Sigmoid colon (tissue), 7 donors: ENCODE results near the gene KIAA1549. TPM values are rescaled to one million over a fixed set of nuclear protein-coding genes. Genes with fewer than 3 reads are reported as not detected.

Experiments used
- DNase-seq: peaks from one replicate; pipeline ENCODE4 v3.0.0-alpha.2; 2019
- H3K27ac ChIP-seq, 4 donors: fragments of 200-600 bp; sonication (generic); one replicate each; pipeline ENCODE4 v1.5.1; 2016 to 2019; ENCODE audit warnings: mild to moderate bottlenecking in 1 of 4
- H3K27me3 ChIP-seq, 3 donors: fragments of 200-600 bp; sonication (generic); one replicate each; pipeline ENCODE4 v1.5.1; 2019; ENCODE audit warnings: mild to moderate bottlenecking in 1 of 3
- H3K36me3 ChIP-seq, 4 donors: fragments of 200-600 bp; sonication (generic); one replicate each; pipeline ENCODE4 v1.5.1; 2016 to 2019
- H3K4me1 ChIP-seq, 4 donors: fragments of 200-600 bp; sonication (generic); one replicate each; pipeline ENCODE4 v1.5.1; 2017 to 2019
- H3K4me3 ChIP-seq, 4 donors: fragments of 200-600 bp; sonication (generic); one replicate each; pipeline ENCODE4 v1.5.1; 2017 to 2019; ENCODE audit warnings: mild to moderate bottlenecking in 2 of 4, moderate library complexity in 1 of 4
- H3K9me3 ChIP-seq, 4 donors: fragments of 200-600 bp in 3 of 4; sonication (generic) in 3 of 4; one replicate each; pipeline versions ENCODE4 v1.5.1 to v1.6.1; 2013 to 2019
- EP300 ChIP-seq, 4 donors: sonication (generic); formaldehyde crosslinking; IDR thresholded peaks; one replicate each; pipeline ENCODE4 v1.6.1; 2017; ENCODE audit warnings: antibody characterized with exemption in 4 of 4
- POLR2A ChIP-seq, 2 donors: fragments of 450-650 bp; IDR thresholded peaks; one replicate each; pipeline ENCODE4 v1.6.1; 2016; ENCODE audit warnings: antibody characterized with exemption in 2 of 2, mild to moderate bottlenecking in 2 of 2, moderate library complexity in 2 of 2
- POLR2AphosphoS5 ChIP-seq, 4 donors: sonication (generic); formaldehyde crosslinking; IDR thresholded peaks; one replicate each; pipeline ENCODE4 v1.6.1; 2017; ENCODE audit warnings: antibody characterized with exemption in 4 of 4
- WGBS, 2 donors: extraction: QIAGEN DNeasy Blood & Tissue Kit; methylation state at CpG; one replicate each; pipeline ENCODE4 v1.1.7; 2013; 5-methylcytosine and 5-hydroxymethylcytosine counted together
- intact Hi-C: fragments of 100-400 bp; cut with DNase I; formaldehyde crosslinking; loops from one replicate; pipeline ENCODE4 v1.15.1; 2023
- polyA plus RNA-seq, 3 donors: library from polyadenylated mRNA; stranded (reverse); fragments of 200-250 nt; gene quantifications; one replicate each; pipeline ENCODE4 v1.2.3, GENCODE V29; 2013
- total RNA-seq, 4 donors: library from RNA; depleted of rRNA; stranded (reverse); fragments of >200 nt; gene quantifications; one replicate each; pipeline ENCODE4 v1.1.0, GENCODE V29; 2016
- TF ChIP-seq, protein P1 (sequence below), 4 experiments: fragments of 450-650 bp in 3 of 4; fragments of 200-600 bp in 1 of 4; IDR thresholded peaks; one replicate each; pipeline ENCODE4 v1.5.1; 2016 to 2019; ENCODE audit warnings: antibody characterized with exemption in 4 of 4, mild to moderate bottlenecking in 3 of 4, moderate library complexity in 2 of 4
- donor health status: healthy with polysubstance abuse.
- donor health status: Bipolar disorder and iron deficiency.
- donor health status: healthy.

The KIAA1549 gene
- total and polyA plus RNA-seq, 7 donors: under 0.01 to 3.0 (median 1.1) TPM

DNA sequence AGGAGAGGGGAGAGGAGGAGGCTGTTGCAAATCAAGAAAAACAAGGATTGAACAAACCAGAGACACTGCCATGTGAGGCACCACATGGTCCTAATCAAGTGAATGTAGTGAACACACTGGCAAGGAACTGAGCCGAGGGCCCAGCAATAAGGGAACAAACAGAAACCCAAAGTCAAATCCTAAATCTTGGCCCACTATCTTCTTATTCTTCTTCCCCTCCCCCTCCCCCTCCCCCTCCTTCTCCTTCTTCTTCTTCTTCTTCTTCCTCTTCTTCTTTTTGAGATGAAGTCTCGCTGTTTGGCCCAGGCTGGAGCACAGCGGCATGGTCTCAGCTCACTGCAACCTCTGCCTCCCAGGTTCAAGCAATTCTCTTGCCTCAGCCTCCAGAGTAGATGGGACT is 24.0 kb downstream of the KIAA1549 start:
- no peak for TF ChIP-seq EP300 (IDR thresholded peaks at IDR 0.05)
- no peak for TF ChIP-seq POLR2AphosphoS5 (IDR thresholded peaks at IDR 0.05)
- TF ChIP-seq, protein P1, sequence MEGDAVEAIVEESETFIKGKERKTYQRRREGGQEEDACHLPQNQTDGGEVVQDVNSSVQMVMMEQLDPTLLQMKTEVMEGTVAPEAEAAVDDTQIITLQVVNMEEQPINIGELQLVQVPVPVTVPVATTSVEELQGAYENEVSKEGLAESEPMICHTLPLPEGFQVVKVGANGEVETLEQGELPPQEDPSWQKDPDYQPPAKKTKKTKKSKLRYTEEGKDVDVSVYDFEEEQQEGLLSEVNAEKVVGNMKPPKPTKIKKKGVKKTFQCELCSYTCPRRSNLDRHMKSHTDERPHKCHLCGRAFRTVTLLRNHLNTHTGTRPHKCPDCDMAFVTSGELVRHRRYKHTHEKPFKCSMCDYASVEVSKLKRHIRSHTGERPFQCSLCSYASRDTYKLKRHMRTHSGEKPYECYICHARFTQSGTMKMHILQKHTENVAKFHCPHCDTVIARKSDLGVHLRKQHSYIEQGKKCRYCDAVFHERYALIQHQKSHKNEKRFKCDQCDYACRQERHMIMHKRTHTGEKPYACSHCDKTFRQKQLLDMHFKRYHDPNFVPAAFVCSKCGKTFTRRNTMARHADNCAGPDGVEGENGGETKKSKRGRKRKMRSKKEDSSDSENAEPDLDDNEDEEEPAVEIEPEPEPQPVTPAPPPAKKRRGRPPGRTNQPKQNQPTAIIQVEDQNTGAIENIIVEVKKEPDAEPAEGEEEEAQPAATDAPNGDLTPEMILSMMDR (IDR thresholded peaks at IDR 0.05): no peak
- no peak for TF ChIP-seq POLR2A (IDR thresholded peaks at IDR 0.05)
- Histone ChIP-seq H3K9me3 (no peaks in the 10 kb centered on the region), H3K4me3 (no peak overlapping the region), H3K4me1 (no peaks in the 10 kb centered on the region), H3K27me3 (no peaks in the 10 kb centered on the region), H3K36me3 (no peaks in the 10 kb centered on the region), H3K27ac (no peak overlapping the region)
- WGBS, 2 donors: 95% methylated on average over 3 of the region's 3 CpGs
- intact Hi-C loops: no loop called here
- DNase-seq: no peak

DNA sequence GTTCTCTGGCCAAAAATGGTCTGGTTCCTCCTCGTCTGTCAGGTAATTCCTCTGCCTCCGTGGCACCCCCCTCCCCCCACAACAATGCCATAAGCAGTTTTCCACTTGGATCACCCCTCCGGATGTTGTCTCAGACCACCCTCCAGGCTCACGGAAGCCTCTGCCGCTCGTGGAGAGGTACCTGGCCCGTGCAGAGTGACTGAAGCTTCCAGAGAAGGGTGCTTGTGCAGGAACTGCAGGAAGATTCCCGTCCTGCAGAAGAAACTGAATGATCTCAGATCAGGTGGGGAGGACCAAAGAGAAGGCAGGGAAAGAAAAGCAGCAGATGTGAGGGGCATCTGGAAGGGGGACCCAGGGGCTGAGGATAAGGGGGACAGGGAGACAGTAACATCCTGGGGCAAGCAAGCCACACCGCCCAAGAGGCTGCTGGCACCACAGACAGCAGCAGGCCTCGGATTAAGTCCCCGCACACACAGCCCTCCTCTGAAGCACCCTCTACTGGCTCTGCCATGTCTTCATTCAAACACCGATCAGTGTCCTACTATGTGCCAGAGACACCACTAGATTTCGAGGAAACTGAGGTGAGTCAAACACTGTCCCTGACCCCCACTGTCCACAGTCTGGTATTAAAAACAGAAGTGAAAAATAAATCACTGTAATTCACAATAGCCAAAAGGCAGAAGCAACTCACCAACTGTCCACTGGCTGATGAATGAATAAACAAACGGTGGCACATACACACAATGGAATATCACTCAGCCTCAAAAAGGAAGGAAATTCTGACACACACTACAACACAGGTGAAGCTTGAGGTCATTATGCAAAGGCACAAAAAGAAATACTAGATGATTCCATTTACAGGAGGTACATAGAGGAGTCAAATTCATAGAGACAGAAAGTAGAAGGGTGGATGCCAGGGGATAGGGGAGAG is 26.4 kb downstream of the KIAA1549 start:
- Histone ChIP-seq H3K4me3 (no peak overlapping the region), H3K9me3 (no peaks in the 10 kb centered on the region), H3K27me3 (no peaks in the 10 kb centered on the region), H3K27ac (no peak overlapping the region), H3K4me1 (no peaks in the 10 kb centered on the region), H3K36me3 (no peaks in the 10 kb centered on the region)
- no peak for DNase-seq
- WGBS, 2 donors: 87 to 90% methylated on average over 14 of the region's 14 CpGs
- intact Hi-C loops: no loop called here
- TF ChIP-seq POLR2AphosphoS5 (IDR thresholded peaks at IDR 0.05) (no peak), POLR2A (IDR thresholded peaks at IDR 0.05) (no peak), EP300 (IDR thresholded peaks at IDR 0.05) (no peak)
- TF ChIP-seq, protein P1 (IDR thresholded peaks at IDR 0.05): no peak

DNA sequence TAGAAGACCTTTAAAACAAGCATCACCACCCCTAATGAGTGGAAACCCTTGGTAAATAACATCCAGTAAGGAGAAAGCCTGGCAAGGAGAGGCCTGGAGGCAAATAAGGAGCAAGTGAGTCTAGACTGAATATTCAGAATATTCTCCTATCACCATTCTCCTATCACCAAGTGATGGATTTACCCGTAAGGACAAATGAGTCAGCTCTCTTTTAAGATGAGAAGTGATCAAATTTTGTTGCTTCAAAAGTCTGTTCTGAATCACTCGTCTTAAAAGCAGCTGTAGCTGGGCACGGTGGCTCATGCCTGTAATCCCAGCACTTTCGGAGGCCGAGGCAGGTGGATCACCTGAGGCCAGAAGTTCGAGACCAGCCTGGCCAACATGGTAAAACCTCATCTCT is 28.4 kb downstream of the KIAA1549 start:
- no peak overlapping the region for H3K27ac ChIP-seq
- no peaks in the 10 kb centered on the region for H3K27me3 ChIP-seq
- no peaks in the 10 kb centered on the region for H3K4me1 ChIP-seq
- 94 to 95% methylated on average over 6 of the region's 6 CpGs for WGBS, 2 donors
- H3K36me3 ChIP-seq: no peaks in the 10 kb centered on the region
- no peak overlapping the region for H3K4me3 ChIP-seq
- TF ChIP-seq POLR2AphosphoS5 (IDR thresholded peaks at IDR 0.05): no peak
- no peak for TF ChIP-seq POLR2A (IDR thresholded peaks at IDR 0.05)
- TF ChIP-seq, protein P1 (IDR thresholded peaks at IDR 0.05): no peak
- no peak for TF ChIP-seq EP300 (IDR thresholded peaks at IDR 0.05)
- no peaks in the 10 kb centered on the region for H3K9me3 ChIP-seq
- intact Hi-C loops: no loop called here
- DNase-seq: no peak

DNA sequence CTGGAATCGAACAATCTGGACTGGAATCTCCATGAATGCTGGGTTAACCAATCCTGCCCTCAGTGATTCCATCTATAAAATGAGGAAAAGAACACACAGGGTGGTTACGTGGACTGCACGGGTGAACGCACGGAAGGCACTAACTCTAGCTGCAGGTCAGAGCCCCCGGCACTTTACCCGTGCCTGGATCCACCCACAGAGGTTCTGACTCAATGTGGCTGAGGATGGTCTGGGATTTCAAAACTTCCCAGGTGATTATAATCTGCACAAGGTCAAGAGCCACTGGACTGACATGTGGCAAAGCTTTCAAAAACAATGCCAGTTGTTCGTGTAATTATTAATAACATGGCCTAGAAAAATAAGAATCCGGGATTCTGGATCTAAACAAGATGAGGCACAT is 29.2 kb downstream of the KIAA1549 start:
- Histone ChIP-seq H3K27ac (no peak overlapping the region), H3K4me3 (no peak overlapping the region), H3K9me3 (no peaks in the 10 kb centered on the region), H3K36me3 (no peaks in the 10 kb centered on the region), H3K27me3 (no peaks in the 10 kb centered on the region), H3K4me1 (no peaks in the 10 kb centered on the region)
- no peak for DNase-seq
- TF ChIP-seq POLR2AphosphoS5 (IDR thresholded peaks at IDR 0.05) (no peak), EP300 (IDR thresholded peaks at IDR 0.05) (no peak), POLR2A (IDR thresholded peaks at IDR 0.05) (no peak)
- TF ChIP-seq, protein P1 (IDR thresholded peaks at IDR 0.05): no peak
- intact Hi-C loops: no loop called here
- WGBS, 2 donors: 92% methylated on average over 9 of the region's 9 CpGs
